Keratinocyte (primary cell): ENCODE results near the gene SCFD2. TPM values are rescaled to one million over a fixed set of nuclear protein-coding genes. Genes with fewer than 3 reads are reported as not detected.

Experiments
- DNase-seq: peaks from one replicate; pipeline ENCODE4 v3.0.0-alpha.2; 2011; ENCODE audit warnings: low read depth, missing footprints, low spot score
- FAIRE-seq: peaks from 2 replicates; lab custom pipeline; 2011; peaks lifted over from hg19 to GRCh38; lab: Jason Lieb, UNC
- H2AFZ ChIP-seq: 2 replicates; pipeline ENCODE4 v1.6.0; 2012; ENCODE audit warnings: low read length, control low read depth, inconsistent platforms; ENCODE audit not compliant: control insufficient read depth
- H3K27ac ChIP-seq: 2 replicates; pipeline ENCODE4 v1.5.1; 2011; ENCODE audit warnings: low read length; ENCODE audit not compliant: control insufficient read depth, insufficient read depth
- H3K27me3 ChIP-seq: 3 replicates; pipeline ENCODE4 v1.6.0; 2011; ENCODE audit warnings: low read length; ENCODE audit not compliant: control insufficient read depth, insufficient read depth; ENCODE audit errors: extremely low read depth
- H3K36me3 ChIP-seq, 2 experiments: 2 replicates in 1 of 2; 3 replicates in 1 of 2; pipeline ENCODE4 v1.5.1; 2011; ENCODE audit warnings: low read length in 2 of 2, mild to moderate bottlenecking in 1 of 2; ENCODE audit not compliant: control insufficient read depth in 2 of 2, insufficient read depth in 2 of 2; ENCODE audit errors: extremely low read depth in 1 of 2
- H3K4me1 ChIP-seq: 3 replicates; pipeline ENCODE4 v1.5.1; 2011; ENCODE audit warnings: low read length; ENCODE audit not compliant: control insufficient read depth, insufficient read depth; ENCODE audit errors: extremely low read depth
- H3K4me2 ChIP-seq: 3 replicates; pipeline ENCODE4 v1.6.0; 2011; ENCODE audit warnings: low read depth, low read length; ENCODE audit not compliant: control insufficient read depth, insufficient read depth; ENCODE audit errors: extremely low read depth
- H3K4me3 ChIP-seq, 3 experiments: fragments of 200-600 bp in 1 of 3; sonication (generic) in 1 of 3; 2 replicates in 2 of 3; 3 replicates in 1 of 3; pipeline ENCODE4 v1.5.1; 2011 to 2016; ENCODE audit warnings: low read length in 3 of 3, mild to moderate bottlenecking in 3 of 3, control low read depth in 2 of 3, inconsistent platforms in 1 of 3, low read depth in 1 of 3, mixed read lengths in 1 of 3, mixed run types in 1 of 3, moderate library complexity in 1 of 3; ENCODE audit not compliant: control insufficient read depth in 2 of 3, insufficient read depth in 2 of 3; ENCODE audit errors: extremely low read depth in 1 of 3
- H3K79me2 ChIP-seq: 2 replicates; pipeline ENCODE4 v1.6.0; 2012; ENCODE audit warnings: low read length; ENCODE audit not compliant: control insufficient read depth, insufficient read depth
- H3K9ac ChIP-seq: 3 replicates; pipeline ENCODE4 v1.6.0; 2011; ENCODE audit warnings: low read length; ENCODE audit not compliant: control insufficient read depth, insufficient read depth; ENCODE audit errors: extremely low read depth
- H3K9me1 ChIP-seq: 3 replicates; pipeline ENCODE4 v1.6.0; 2011; ENCODE audit warnings: low read length; ENCODE audit not compliant: control insufficient read depth, insufficient read depth; ENCODE audit errors: extremely low read depth
- H3K9me3 ChIP-seq: 2 replicates; pipeline ENCODE4 v1.5.1; 2012; ENCODE audit warnings: low read depth, low read length; ENCODE audit not compliant: control insufficient read depth
- H4K20me1 ChIP-seq: 3 replicates; pipeline ENCODE4 v1.6.0; 2011; ENCODE audit warnings: low read length; ENCODE audit not compliant: control insufficient read depth, insufficient read depth; ENCODE audit errors: extremely low read depth
- EZH2 ChIP-seq: IDR thresholded peaks from one replicate; pipeline ENCODE4 v1.6.1; 2012; ENCODE audit warnings: inconsistent platforms, mild to moderate bottlenecking, low read length, moderate library complexity
- dilution Hi-C: fragments of 300-500 bp; cut with MboI; formaldehyde crosslinking; loops from one replicate; pipeline ENCODE4 v1.7.0; 2020; ENCODE audit warnings: low sequenced_read_pairs; ENCODE audit not compliant: extremely low pct_ligation_motif_present
- polyA plus RNA-seq, 5 experiments: library from polyadenylated mRNA; depleted of rRNA in 3 of 5; stranded (reverse) in 3 of 5; stranded (forward) in 1 of 5; unstranded in 1 of 5; fragments of >200 nt; gene quantifications; 1 replicate in 1 of 5; 2 replicates in 3 of 5; 3 replicates in 1 of 5; pipeline versions ENCODE4 v1.2.1 to v1.2.3, GENCODE V29; 2011 to 2012; ENCODE audit warnings: missing spikeins in 2 of 5, low read depth in 1 of 5, low replicate concordance in 1 of 5
- TF ChIP-seq, protein P1 (sequence below), 3 experiments: IDR thresholded peaks in 1 of 3; conservative IDR thresholded peaks in 1 of 3; optimal IDR thresholded peaks in 1 of 3; 2 replicates in 2 of 3; 3 replicates in 1 of 3; pipeline versions ENCODE3 to v1.5.1; 2011; ENCODE audit warnings: low read length in 3 of 3, mild to moderate bottlenecking in 3 of 3, moderate library complexity in 2 of 3, control low read depth in 1 of 3, inconsistent platforms in 1 of 3; ENCODE audit not compliant: insufficient read depth in 2 of 3; ENCODE audit errors: extremely low read depth in 1 of 3

The SCFD2 gene
- polyA plus RNA-seq, 1 donor (not counting 4 experiments of a cell fraction or from before 2014, with no cell fraction given) = 13.9 TPM

DNA sequence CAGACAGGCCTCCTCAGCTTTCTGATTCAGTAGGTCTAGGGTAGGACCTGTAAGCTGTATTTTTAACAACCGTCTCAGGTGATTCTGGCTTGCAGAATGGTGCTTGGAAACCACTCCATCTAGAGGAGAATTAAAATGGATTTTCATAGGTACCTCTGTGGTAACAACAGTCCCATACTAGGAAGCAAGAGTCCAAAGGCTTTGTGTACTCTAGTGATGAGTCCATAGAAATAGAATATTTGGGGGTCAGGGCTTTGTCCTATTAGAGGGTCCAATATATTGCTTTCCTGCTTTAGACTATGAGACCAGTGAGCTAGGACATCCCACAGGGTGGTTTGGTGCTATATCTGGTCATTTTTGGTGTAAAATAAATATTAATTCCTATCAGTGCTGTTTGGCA, 242.0 kb downstream of the SCFD2 start:
- H3K4me1 ChIP-seq = peaks cover 8% of the 10 kb centered on the region
- TF ChIP-seq, protein P1, sequence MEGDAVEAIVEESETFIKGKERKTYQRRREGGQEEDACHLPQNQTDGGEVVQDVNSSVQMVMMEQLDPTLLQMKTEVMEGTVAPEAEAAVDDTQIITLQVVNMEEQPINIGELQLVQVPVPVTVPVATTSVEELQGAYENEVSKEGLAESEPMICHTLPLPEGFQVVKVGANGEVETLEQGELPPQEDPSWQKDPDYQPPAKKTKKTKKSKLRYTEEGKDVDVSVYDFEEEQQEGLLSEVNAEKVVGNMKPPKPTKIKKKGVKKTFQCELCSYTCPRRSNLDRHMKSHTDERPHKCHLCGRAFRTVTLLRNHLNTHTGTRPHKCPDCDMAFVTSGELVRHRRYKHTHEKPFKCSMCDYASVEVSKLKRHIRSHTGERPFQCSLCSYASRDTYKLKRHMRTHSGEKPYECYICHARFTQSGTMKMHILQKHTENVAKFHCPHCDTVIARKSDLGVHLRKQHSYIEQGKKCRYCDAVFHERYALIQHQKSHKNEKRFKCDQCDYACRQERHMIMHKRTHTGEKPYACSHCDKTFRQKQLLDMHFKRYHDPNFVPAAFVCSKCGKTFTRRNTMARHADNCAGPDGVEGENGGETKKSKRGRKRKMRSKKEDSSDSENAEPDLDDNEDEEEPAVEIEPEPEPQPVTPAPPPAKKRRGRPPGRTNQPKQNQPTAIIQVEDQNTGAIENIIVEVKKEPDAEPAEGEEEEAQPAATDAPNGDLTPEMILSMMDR (optimal IDR thresholded peaks at IDR 0.05 in 1 of 3, IDR thresholded peaks at IDR 0.05 in 1 of 3, conservative IDR thresholded peaks at IDR 0.05 in 1 of 3; ENCODE audit: extremely low read depth in 1 of 3, insufficient read depth in 2 of 3, low read length in 3 of 3) = no peak
- no peak for TF ChIP-seq EZH2
- H3K27me3 ChIP-seq = no peaks in the 10 kb centered on the region
- no peak for DNase-seq
- H3K9me1 ChIP-seq = peaks cover 5% of the 10 kb centered on the region
- no peak overlapping the region for H2AFZ ChIP-seq
- dilution Hi-C loops = no loop called here
- H4K20me1 ChIP-seq = no peaks in the 10 kb centered on the region
- no peaks in the 10 kb centered on the region for H3K79me2 ChIP-seq
- FAIRE-seq = no peak
- H3K4me2 ChIP-seq = no peak overlapping the region
- H3K9ac ChIP-seq = no peak overlapping the region
- no peaks in the 10 kb centered on the region for H3K36me3 ChIP-seq
- H3K27ac ChIP-seq = no peak overlapping the region
- H3K9me3 ChIP-seq = no peaks in the 10 kb centered on the region
- no peak overlapping the region for H3K4me3 ChIP-seq

DNA sequence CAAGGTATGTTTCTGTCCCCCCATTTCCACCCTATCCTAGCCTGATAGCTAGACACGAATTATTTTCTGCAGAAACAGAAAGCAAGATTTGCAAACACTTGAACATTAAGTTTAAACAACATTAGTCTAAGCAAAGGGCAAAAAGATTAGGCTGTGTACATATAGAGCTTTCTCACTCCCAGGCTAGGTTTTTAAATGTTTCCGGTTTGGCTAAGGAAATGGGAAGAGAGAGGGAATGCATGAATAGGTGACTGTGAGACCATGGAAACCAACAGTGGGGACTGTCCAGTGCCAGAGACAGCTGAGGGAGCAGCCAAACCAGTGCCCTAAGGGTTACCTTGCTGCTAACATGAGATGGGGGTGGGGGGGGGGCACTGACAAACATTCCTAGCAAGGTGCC, 242.7 kb downstream of the SCFD2 start:
- dilution Hi-C loops = no loop called here
- Histone ChIP-seq H3K9ac (no peak overlapping the region), H3K4me3 (no peak overlapping the region), H3K27ac (no peak overlapping the region), H3K36me3 (no peaks in the 10 kb centered on the region), H4K20me1 (no peaks in the 10 kb centered on the region), H3K4me1 (peaks cover 8% of the 10 kb centered on the region), H3K27me3 (no peaks in the 10 kb centered on the region), H2AFZ (no peak overlapping the region), H3K79me2 (no peaks in the 10 kb centered on the region), H3K9me1 (peaks cover 5% of the 10 kb centered on the region), H3K4me2 (no peak overlapping the region), H3K9me3 (no peaks in the 10 kb centered on the region)
- no peak for DNase-seq
- no peak for FAIRE-seq
- TF ChIP-seq EZH2 = no peak
- TF ChIP-seq, protein P1 (optimal IDR thresholded peaks at IDR 0.05 in 1 of 3, IDR thresholded peaks at IDR 0.05 in 1 of 3, conservative IDR thresholded peaks at IDR 0.05 in 1 of 3; ENCODE audit: extremely low read depth in 1 of 3, insufficient read depth in 2 of 3, low read length in 3 of 3) = no peak
